Progenitor cell of endocrine pancreas (in vitro differentiated cells): ENCODE data around the gene PPFIA2. TPM values are rescaled to one million over a fixed set of nuclear protein-coding genes. Genes with fewer than 3 reads are reported as not detected.

ENCODE experiments used
- DNase-seq: peaks from one replicate; pipeline ENCODE4 v3.0.0; 2021; ENCODE audit warnings: low spot score; ENCODE audit not compliant: unreplicated experiment
- H3K27ac Mint-ChIP-seq: 2 replicates; pipeline ENCODE4 v1.8.0; 2021; ENCODE audit warnings: mild to moderate bottlenecking, moderate library complexity, mixed read lengths
- H3K27me3 Mint-ChIP-seq: 2 replicates; pipeline ENCODE4 v1.8.0; 2021; ENCODE audit warnings: mixed read lengths
- H3K36me3 Mint-ChIP-seq: 2 replicates; pipeline ENCODE4 v1.8.0; 2022; ENCODE audit warnings: mixed read lengths; ENCODE audit not compliant: insufficient read depth
- H3K4me1 Mint-ChIP-seq: 2 replicates; pipeline ENCODE4 v1.8.0; 2021; ENCODE audit warnings: low read depth, mixed read lengths
- H3K4me3 Mint-ChIP-seq: 2 replicates; pipeline ENCODE4 v1.8.0; 2021; ENCODE audit warnings: low read depth, mild to moderate bottlenecking, moderate library complexity, mixed read lengths
- H3K9me3 Mint-ChIP-seq: 2 replicates; pipeline ENCODE4 v1.8.0; 2021; ENCODE audit warnings: low read depth, mixed read lengths
- total RNA-seq: library from RNA; stranded (reverse); gene quantifications from 2 replicates; pipeline ENCODE4 v1.2.1, GENCODE V29; 2021
- TF ChIP-seq, protein P1 (sequence below): fragments of 200-600 bp; sonication (generic); IDR thresholded peaks from one replicate; pipeline ENCODE4 v1.5.0; 2021; ENCODE audit warnings: antibody characterized with exemption, mild to moderate bottlenecking; ENCODE audit not compliant: unreplicated experiment

Gene PPFIA2
- total RNA-seq, 1 donor from 2014 or later: 1.1 TPM

DNA sequence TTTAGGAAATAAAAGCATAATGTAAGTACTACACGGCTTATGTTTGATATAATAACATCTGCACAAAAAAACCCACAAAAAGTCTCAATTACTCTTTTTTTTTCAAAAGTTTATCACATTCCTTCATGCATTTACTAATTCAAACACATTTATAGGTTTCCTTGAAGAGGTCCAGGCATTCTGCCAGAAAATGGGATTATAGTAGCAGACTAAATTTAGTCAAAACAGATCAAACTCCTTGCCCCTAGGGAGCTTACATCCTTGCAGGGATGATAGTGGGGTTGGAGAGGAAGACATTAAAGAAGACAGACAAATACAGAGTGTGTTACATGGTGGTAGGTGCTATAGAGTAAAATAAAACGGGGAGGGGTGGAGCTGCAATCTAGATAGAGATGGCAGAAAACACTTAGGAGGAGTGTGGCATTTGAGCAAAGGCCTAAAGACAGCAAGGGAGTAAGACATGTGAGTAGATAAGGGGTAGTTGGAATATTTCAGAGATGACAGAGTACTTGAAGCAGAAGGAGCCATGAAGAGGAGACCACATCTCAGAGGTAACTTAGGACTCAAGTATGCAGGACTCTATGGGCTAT is 266.9 kb downstream of the PPFIA2 start:
- no peak overlapping the region for H3K4me3 Mint-ChIP-seq
- TF ChIP-seq, protein P1, sequence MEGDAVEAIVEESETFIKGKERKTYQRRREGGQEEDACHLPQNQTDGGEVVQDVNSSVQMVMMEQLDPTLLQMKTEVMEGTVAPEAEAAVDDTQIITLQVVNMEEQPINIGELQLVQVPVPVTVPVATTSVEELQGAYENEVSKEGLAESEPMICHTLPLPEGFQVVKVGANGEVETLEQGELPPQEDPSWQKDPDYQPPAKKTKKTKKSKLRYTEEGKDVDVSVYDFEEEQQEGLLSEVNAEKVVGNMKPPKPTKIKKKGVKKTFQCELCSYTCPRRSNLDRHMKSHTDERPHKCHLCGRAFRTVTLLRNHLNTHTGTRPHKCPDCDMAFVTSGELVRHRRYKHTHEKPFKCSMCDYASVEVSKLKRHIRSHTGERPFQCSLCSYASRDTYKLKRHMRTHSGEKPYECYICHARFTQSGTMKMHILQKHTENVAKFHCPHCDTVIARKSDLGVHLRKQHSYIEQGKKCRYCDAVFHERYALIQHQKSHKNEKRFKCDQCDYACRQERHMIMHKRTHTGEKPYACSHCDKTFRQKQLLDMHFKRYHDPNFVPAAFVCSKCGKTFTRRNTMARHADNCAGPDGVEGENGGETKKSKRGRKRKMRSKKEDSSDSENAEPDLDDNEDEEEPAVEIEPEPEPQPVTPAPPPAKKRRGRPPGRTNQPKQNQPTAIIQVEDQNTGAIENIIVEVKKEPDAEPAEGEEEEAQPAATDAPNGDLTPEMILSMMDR: no peak
- no peaks in the 10 kb centered on the region for H3K36me3 Mint-ChIP-seq
- H3K27me3 Mint-ChIP-seq: no peaks in the 10 kb centered on the region
- H3K9me3 Mint-ChIP-seq: no peaks in the 10 kb centered on the region
- no peak for DNase-seq
- no peaks in the 10 kb centered on the region for H3K4me1 Mint-ChIP-seq
- no peak overlapping the region for H3K27ac Mint-ChIP-seq

DNA sequence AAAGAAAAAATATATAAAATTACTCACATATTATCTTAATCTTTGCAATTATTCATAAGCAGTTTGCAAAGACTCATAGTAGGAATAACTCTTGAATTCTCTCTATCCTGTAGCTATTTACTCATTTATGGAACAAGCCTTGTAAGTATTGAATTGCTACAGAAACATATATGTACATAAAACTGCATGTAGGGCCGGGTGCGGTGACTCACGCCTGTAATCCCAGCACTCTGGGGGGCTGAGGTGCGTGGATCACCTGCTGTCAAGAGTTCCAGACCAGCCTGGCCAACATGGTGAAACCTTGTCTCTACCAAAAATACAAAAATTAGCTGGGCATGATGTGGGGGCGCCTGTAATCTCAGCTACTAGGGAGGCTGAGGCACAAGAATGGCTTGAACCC is 286.2 kb downstream of the PPFIA2 start:
- no peaks in the 10 kb centered on the region for H3K27me3 Mint-ChIP-seq
- H3K36me3 Mint-ChIP-seq: no peaks in the 10 kb centered on the region
- H3K9me3 Mint-ChIP-seq: peaks cover 1% of the 10 kb centered on the region
- H3K4me3 Mint-ChIP-seq: no peak overlapping the region
- TF ChIP-seq, protein P1: no peak
- no peak overlapping the region for H3K27ac Mint-ChIP-seq
- no peak for DNase-seq
- H3K4me1 Mint-ChIP-seq: no peaks in the 10 kb centered on the region

DNA sequence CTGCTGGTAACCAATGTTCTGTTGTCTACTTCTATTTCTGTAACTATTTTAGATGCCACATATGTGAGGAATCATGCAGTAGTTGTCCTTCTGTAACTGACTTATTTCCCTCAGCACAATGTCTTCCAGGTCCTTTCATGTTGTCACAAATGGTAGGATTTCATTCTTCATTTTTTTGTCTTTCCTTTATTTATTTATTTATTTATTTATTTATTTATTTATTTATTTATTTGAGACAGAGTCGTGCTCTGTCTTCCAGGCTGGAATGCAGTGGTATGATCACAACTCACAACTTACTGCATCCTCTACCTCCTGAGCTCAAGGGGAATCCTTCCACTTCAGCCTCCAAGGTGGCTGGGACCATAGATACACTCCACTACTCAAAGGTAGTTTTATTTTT is 288.2 kb downstream of the PPFIA2 start:
- TF ChIP-seq, protein P1: no peak
- no peak for DNase-seq
- Mint-ChIP-seq H3K9me3 (no peaks in the 10 kb centered on the region), H3K4me3 (no peak overlapping the region), H3K36me3 (no peaks in the 10 kb centered on the region), H3K27ac (no peak overlapping the region), H3K27me3 (no peaks in the 10 kb centered on the region), H3K4me1 (no peaks in the 10 kb centered on the region)

DNA sequence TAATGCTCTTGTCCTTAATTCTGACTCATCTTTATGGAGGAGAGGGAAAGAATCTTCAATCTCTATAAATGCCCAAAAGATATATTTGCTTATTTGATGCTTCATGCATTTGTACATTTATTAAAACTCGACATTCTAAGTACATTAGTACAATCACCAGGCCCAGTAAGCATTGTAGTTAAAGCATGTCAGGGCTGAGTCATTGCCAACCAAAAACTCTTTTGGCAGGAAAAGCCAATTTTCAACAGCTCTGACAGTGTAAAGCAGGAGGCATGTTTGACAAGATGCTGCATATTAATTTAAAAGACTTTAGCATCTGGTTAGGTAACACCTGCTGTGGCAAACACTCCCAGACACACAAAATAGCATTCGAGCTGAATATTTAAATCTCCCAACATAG is 290.9 kb downstream of the PPFIA2 start:
- DNase-seq: no peak
- no peaks in the 10 kb centered on the region for H3K9me3 Mint-ChIP-seq
- no peaks in the 10 kb centered on the region for H3K27me3 Mint-ChIP-seq
- H3K4me3 Mint-ChIP-seq: no peak overlapping the region
- H3K27ac Mint-ChIP-seq: no peak overlapping the region
- H3K36me3 Mint-ChIP-seq: no peaks in the 10 kb centered on the region
- TF ChIP-seq, protein P1: no peak
- H3K4me1 Mint-ChIP-seq: no peaks in the 10 kb centered on the region

DNA sequence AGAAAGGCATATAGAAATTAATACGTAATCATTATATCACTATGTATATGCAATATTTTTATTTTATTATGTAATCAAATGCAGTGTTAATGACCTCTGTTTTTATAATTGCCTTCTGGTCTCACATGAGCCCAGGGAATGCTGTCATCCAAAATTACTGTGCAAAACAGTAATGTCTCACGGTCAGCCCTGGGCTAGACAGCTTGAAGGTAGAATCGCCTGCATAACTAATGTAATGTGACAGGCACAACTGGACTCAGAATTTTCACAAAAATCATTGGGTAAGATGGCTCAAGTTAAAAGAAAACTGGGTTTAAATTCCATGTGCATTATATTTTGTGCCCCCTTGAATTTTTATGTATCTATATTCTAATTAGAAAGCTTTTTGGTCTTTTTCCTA is 293.3 kb downstream of the PPFIA2 start:
- no peaks in the 10 kb centered on the region for H3K27me3 Mint-ChIP-seq
- H3K4me3 Mint-ChIP-seq: no peak overlapping the region

More for the DNA sequence above, 293.3 kb downstream of the PPFIA2 start:
- TF ChIP-seq, protein P1: no peak
- DNase-seq: no peak
- H3K4me1 Mint-ChIP-seq: no peaks in the 10 kb centered on the region
- no peaks in the 10 kb centered on the region for H3K36me3 Mint-ChIP-seq
- H3K9me3 Mint-ChIP-seq: no peaks in the 10 kb centered on the region
- no peak overlapping the region for H3K27ac Mint-ChIP-seq
